ENCODE measurements around the gene SYT13. TPM values are rescaled to one million over a fixed set of nuclear protein-coding genes. Genes with fewer than 3 reads are reported as not detected.

The SYT13 gene
- total RNA-seq, 1 donor from 2014 or later: 17.4 TPM

- no peaks in the 10 kb centered on the region for H3K9me3 Mint-ChIP-seq
- no peak overlapping the region for H3K4me3 Mint-ChIP-seq
- no peaks in the 10 kb centered on the region for H3K36me3 Mint-ChIP-seq
- H3K27ac Mint-ChIP-seq: no peak overlapping the region
- peak; percentile 20 for DNase-seq (ENCODE audit: extremely low spot score, unreplicated experiment)
- TF ChIP-seq CTCF (conservative IDR thresholded peaks at IDR 0.05): no peak
- H3K27me3 Mint-ChIP-seq: peaks cover 37% of the 10 kb centered on the region
- H3K4me1 Mint-ChIP-seq (ENCODE audit: unreplicated experiment): no peaks in the 10 kb centered on the region
Measured at GRCh38 chr11:45305874-45306623, 19.9 kb upstream of the SYT13 start.

GRCh38 chr11:45304992-45305335, 18.8 kb upstream of the SYT13 start:
- no peaks in the 10 kb centered on the region for H3K36me3 Mint-ChIP-seq
- no peak for TF ChIP-seq CTCF (conservative IDR thresholded peaks at IDR 0.05)
- H3K4me1 Mint-ChIP-seq (ENCODE audit: unreplicated experiment): no peaks in the 10 kb centered on the region
- peak; percentile 11 for DNase-seq (ENCODE audit: extremely low spot score, unreplicated experiment)
- H3K27me3 Mint-ChIP-seq: peaks cover 34% of the 10 kb centered on the region
- no peaks in the 10 kb centered on the region for H3K9me3 Mint-ChIP-seq
- no peak overlapping the region for H3K4me3 Mint-ChIP-seq
- H3K27ac Mint-ChIP-seq: no peak overlapping the region

DNA sequence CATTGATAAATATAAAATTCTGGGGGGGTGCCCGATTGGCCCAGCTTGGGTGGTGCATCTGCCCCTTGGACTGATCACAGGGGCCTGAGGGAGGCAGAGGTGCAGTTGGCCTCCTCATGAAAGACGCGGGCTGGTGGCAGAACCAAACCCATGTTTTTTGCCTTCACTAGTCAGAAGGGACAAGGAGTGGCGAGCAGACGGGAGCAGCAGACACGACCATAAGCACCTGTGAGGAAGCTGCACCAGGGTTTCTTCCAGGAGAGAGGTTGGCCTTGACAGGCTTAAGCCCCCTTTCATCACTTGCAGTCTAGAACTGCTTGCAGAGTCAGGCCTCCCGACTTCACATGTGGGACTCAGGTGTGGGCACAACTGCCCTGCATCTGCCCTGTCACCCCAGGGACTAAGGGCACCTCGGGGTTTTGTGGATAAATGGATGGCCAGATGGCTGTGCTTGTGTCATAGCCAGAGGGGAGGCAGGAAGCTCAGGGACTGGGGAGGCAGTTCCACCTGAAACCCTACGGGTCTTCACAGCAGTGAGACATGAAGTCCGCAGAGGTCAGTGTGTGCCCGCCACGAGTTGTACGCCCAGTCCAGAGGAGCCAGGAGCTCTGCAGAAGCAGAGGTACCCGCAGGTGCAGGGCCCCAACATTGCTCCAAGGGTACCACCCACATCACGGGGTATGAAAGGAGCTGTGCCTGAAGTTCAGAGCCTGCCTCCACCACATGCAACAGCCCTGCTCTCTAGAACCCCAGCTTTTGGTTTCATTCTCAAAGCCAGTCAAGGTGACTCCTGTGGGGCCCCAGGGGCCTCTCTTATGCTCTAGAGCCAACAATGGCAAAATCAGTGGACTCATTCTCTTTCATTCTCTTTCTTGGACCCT, 18.2 kb upstream of the SYT13 start:
- Mint-ChIP-seq H3K4me1 (ENCODE audit: unreplicated experiment) (no peaks in the 10 kb centered on the region), H3K9me3 (no peaks in the 10 kb centered on the region), H3K27ac (no peak overlapping the region), H3K27me3 (peaks cover 34% of the 10 kb centered on the region), H3K36me3 (no peaks in the 10 kb centered on the region), H3K4me3 (no peak overlapping the region)
- peak; percentile 45 for DNase-seq (ENCODE audit: extremely low spot score, unreplicated experiment)
- no peak for TF ChIP-seq CTCF (conservative IDR thresholded peaks at IDR 0.05)

DNA sequence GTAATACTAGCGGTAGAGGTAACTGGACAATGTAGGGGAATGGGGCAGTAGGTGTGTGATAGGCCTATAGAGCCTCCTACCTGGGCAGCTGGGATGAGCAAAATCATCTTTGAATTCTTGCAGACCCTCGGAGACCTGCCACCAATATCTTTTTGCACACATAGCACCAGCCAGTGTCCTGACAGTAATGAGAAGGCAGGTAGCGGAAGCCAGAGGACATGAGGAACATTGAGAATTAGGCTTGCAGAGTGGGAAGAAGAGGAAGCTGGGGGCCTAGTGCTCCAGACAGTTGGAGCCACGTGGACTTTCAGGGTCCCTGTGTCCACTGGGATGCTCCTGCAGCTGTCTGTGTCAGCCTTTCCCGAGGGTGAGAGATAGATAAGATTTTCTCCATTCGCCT, 17.2 kb upstream of the SYT13 start:
- peaks cover 37% of the 10 kb centered on the region for H3K27me3 Mint-ChIP-seq
- DNase-seq (ENCODE audit: extremely low spot score, unreplicated experiment): peak; percentile 36
- TF ChIP-seq CTCF (conservative IDR thresholded peaks at IDR 0.05): no peak
- H3K4me1 Mint-ChIP-seq (ENCODE audit: unreplicated experiment): peaks cover 5% of the 10 kb centered on the region
- no peaks in the 10 kb centered on the region for H3K9me3 Mint-ChIP-seq
- no peak overlapping the region for H3K27ac Mint-ChIP-seq
- H3K36me3 Mint-ChIP-seq: no peaks in the 10 kb centered on the region
- no peak overlapping the region for H3K4me3 Mint-ChIP-seq

DNA sequence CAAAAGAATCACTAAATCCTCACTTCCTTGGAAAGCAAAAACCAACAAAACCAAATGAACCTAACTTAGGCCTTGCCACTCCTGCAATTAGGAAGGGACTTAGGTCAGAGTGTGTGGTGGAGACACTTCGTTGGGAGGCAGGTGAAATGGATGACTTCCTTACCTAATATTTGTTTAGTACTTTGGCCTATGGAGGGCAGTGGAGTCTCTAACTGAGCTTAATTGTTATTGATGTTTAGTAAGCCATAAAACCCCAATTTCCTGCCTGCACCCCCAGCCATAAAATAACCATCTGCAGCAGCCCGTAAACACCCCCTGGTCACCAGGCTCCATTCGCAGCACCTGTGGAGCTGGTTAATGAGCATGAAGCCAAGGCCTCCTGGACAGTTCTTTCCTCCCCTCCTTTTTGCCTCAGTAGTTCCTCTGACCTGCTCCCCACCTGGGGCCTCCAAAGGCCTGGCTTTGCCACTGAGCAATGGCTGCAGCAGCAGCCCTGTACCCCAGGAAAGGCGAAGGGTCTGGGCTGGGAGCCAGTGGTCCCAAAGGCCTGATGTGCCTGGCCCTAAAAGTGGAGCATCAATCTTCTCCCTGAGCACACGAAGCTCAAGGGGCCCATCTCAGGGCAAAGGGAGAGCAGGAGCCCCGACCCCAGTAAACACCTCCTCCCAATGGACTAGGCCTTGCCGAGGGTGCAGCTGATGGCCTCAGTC, 15.6 kb upstream of the SYT13 start:
- peaks cover 5% of the 10 kb centered on the region for H3K4me1 Mint-ChIP-seq (ENCODE audit: unreplicated experiment)
- H3K36me3 Mint-ChIP-seq: no peaks in the 10 kb centered on the region
- no peak overlapping the region for H3K27ac Mint-ChIP-seq
- H3K27me3 Mint-ChIP-seq: peaks cover 32% of the 10 kb centered on the region
- no peak for TF ChIP-seq CTCF (conservative IDR thresholded peaks at IDR 0.05)
- no peaks in the 10 kb centered on the region for H3K9me3 Mint-ChIP-seq
- DNase-seq (ENCODE audit: extremely low spot score, unreplicated experiment): no peak
- H3K4me3 Mint-ChIP-seq: no peak overlapping the region
